Measurements from ENCODE around the gene UMAD1. TPM values are rescaled to one million over a fixed set of nuclear protein-coding genes. Genes with fewer than 3 reads are reported as not detected.

Gene UMAD1
- polyA plus RNA-seq, 3 donors: 6.2 to 22.7 (median 18.6) TPM

DNA sequence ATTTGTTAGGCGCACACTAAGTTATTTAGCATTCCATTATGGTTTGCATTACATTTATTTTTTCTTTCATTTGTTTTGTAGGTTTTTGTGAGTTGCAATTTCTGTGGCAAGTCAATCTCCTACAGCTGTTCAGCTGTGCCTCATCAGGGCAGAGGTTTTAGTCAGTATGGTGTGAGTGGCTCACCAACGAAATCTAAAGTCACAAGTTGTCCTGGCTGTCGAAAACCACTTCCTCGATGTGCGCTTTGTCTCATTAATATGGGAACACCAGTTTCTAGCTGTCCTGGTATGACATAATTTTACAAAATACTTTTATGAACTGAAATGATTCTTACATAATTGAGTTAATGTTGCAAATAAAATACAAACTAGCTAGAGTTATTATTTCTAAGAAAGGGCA lies 44.4 kb upstream of the UMAD1 start:
- Histone ChIP-seq H3K27ac (ENCODE audit: low read depth in 1 of 2, low read length in 2 of 2) (no peak overlapping the region), H4K20me1 (ENCODE audit: insufficient read depth, low read length) (no peaks in the 10 kb centered on the region), H3K4me1 (ENCODE audit: control insufficient read depth in 1 of 2, insufficient read depth in 2 of 2, low read length in 2 of 2) (no peaks in the 10 kb centered on the region), H3K4me3 (replicated peaks in 1 of 3; ENCODE audit: low read depth in 2 of 3, low read length in 3 of 3) (no peak overlapping the region), H3K27me3 (ENCODE audit: control insufficient read depth in 2 of 2, insufficient read depth in 2 of 2, low read length in 2 of 2) (no peaks in the 10 kb centered on the region), H3K36me3 (replicated peaks in 1 of 2; ENCODE audit: control insufficient read depth in 1 of 2, insufficient read depth in 2 of 2, low read length in 2 of 2) (peaks cover 53 to 82% of the 10 kb centered on the region in 2 donors), H2AFZ (ENCODE audit: insufficient read depth, low read depth, low read length, poor library complexity, severe bottlenecking) (no peak overlapping the region), H3K4me2 (replicated peaks; ENCODE audit: extremely low read depth, low read length, poor library complexity, severe bottlenecking) (no peak overlapping the region), H3K9ac (ENCODE audit: insufficient read depth, low read length, poor library complexity, severe bottlenecking) (no peak overlapping the region), H3K9me3 (replicated peaks in 1 of 2; ENCODE audit: control insufficient read depth in 1 of 2, insufficient read depth in 1 of 2, low read length in 2 of 2) (no peaks in the 10 kb centered on the region), H3K79me2 (ENCODE audit: insufficient read depth, low read length) (no peaks in the 10 kb centered on the region)
- no peak overlapping the region for H3K4me3 Mint-ChIP-seq
- no peaks in the 10 kb centered on the region for H3K27me3 Mint-ChIP-seq (ENCODE audit: low read depth in 3 of 3)
- no peak for DNase-seq
- peaks cover 2% of the 10 kb centered on the region for H3K4me1 Mint-ChIP-seq
- intact Hi-C loops (cut with micrococcal nuclease): loop anchor here in 1 of 2 donors (10.0 kb wide), 1 partner anchor 619 kb away; no protein-coding TSS in a partner anchor
- peaks cover 0 to 10% (median 8%) of the 10 kb centered on the region in 7 donors for H3K9me3 Mint-ChIP-seq
- H3K36me3 Mint-ChIP-seq: peaks cover 58 to 77% of the 10 kb centered on the region in 2 donors
- 0% methylated on average over 2 of the region's 5 CpGs for WGBS (ENCODE audit: insufficient coverage)
- TF ChIP-seq, protein P1, sequence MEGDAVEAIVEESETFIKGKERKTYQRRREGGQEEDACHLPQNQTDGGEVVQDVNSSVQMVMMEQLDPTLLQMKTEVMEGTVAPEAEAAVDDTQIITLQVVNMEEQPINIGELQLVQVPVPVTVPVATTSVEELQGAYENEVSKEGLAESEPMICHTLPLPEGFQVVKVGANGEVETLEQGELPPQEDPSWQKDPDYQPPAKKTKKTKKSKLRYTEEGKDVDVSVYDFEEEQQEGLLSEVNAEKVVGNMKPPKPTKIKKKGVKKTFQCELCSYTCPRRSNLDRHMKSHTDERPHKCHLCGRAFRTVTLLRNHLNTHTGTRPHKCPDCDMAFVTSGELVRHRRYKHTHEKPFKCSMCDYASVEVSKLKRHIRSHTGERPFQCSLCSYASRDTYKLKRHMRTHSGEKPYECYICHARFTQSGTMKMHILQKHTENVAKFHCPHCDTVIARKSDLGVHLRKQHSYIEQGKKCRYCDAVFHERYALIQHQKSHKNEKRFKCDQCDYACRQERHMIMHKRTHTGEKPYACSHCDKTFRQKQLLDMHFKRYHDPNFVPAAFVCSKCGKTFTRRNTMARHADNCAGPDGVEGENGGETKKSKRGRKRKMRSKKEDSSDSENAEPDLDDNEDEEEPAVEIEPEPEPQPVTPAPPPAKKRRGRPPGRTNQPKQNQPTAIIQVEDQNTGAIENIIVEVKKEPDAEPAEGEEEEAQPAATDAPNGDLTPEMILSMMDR (IDR thresholded peaks at IDR 0.05): no peak
- H3K27ac Mint-ChIP-seq: no peak overlapping the region

DNA sequence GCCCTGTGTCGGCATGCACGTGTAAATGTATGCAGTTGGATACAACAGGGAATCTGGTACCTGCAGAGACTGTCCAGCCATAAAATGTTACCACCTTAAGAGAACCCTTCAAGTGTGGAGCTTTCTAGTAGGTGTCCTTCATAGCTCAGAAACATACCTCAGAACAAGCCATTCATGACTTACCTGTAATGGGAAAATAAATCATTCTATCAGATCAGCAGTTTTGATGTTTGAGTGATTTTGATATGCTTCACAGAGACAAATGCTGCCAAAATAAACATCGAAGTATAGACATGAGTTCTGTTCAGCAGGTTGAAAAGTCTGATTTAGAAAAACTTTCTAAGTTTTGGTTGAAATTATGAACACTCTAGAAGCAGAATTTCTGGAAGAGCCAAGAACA lies 33.5 kb upstream of the UMAD1 start:
- Mint-ChIP-seq H3K4me3 (no peak overlapping the region), H3K36me3 (peaks cover 26 to 35% of the 10 kb centered on the region in 2 donors), H3K27ac (no peak overlapping the region), H3K9me3 (peaks cover 0 to 7% (median 0%) of the 10 kb centered on the region in 7 donors), H3K4me1 (no peaks in the 10 kb centered on the region), H3K27me3 (ENCODE audit: low read depth in 3 of 3) (no peaks in the 10 kb centered on the region)
- no peak for DNase-seq
- no peaks in the 10 kb centered on the region for H3K9me3 ChIP-seq (replicated peaks in 1 of 2; ENCODE audit: control insufficient read depth in 1 of 2, insufficient read depth in 1 of 2, low read length in 2 of 2)
- no peaks in the 10 kb centered on the region for H3K27me3 ChIP-seq (ENCODE audit: control insufficient read depth in 2 of 2, insufficient read depth in 2 of 2, low read length in 2 of 2)
- no peaks in the 10 kb centered on the region for H3K4me1 ChIP-seq (ENCODE audit: control insufficient read depth in 1 of 2, insufficient read depth in 2 of 2, low read length in 2 of 2)
- WGBS (ENCODE audit: insufficient coverage): 100% methylated on average over 1 of the region's 3 CpGs
- intact Hi-C loops (cut with micrococcal nuclease): no loop called here
- no peak overlapping the region for H3K9ac ChIP-seq (ENCODE audit: insufficient read depth, low read length, poor library complexity, severe bottlenecking)
- H4K20me1 ChIP-seq (ENCODE audit: insufficient read depth, low read length): no peaks in the 10 kb centered on the region
- no peak overlapping the region for H3K27ac ChIP-seq (ENCODE audit: low read depth in 1 of 2, low read length in 2 of 2)
- TF ChIP-seq, protein P1 (IDR thresholded peaks at IDR 0.05): no peak
- H3K36me3 ChIP-seq (replicated peaks in 1 of 2; ENCODE audit: control insufficient read depth in 1 of 2, insufficient read depth in 2 of 2, low read length in 2 of 2): peaks cover 32 to 42% of the 10 kb centered on the region in 2 donors
- no peak overlapping the region for H3K4me2 ChIP-seq (replicated peaks; ENCODE audit: extremely low read depth, low read length, poor library complexity, severe bottlenecking)
- no peaks in the 10 kb centered on the region for H3K79me2 ChIP-seq (ENCODE audit: insufficient read depth, low read length)
- no peak overlapping the region for H2AFZ ChIP-seq (ENCODE audit: insufficient read depth, low read depth, low read length, poor library complexity, severe bottlenecking)
- no peak overlapping the region for H3K4me3 ChIP-seq (replicated peaks in 1 of 3; ENCODE audit: low read depth in 2 of 3, low read length in 3 of 3)

Measured in CD14-positive monocyte (primary cell).